ENCODE measurements around the gene SLC39A7.

The SLC39A7 gene

GRCh38 chr6:33200219-33201146 is at the start of gene SLC39A7, which contains the start of gene RXRB:
Gene SLC39A7, plus strand, starts transcription at chr6:33200867. Its CDS starts 379 bp downstream, at chr6:33201246.
Gene RXRB, minus strand, starts transcription at chr6:33200665. Its CDS starts 189 bp downstream, at chr6:33200476.
- peak; percentile 99 to 100 (median 100) for DNase-seq

GRCh38 chr6:33151050-33151449 is 49.6 kb upstream of the SLC39A7 start:
- DNase-seq: no peak

- no peak for DNase-seq
These were observed 46.3 kb upstream of the SLC39A7 start for GRCh38 chr6:33154349-33154748.

- DNase-seq: no peak
These were observed 44.1 kb upstream of the SLC39A7 start for GRCh38 chr6:33156561-33156960.

- DNase-seq: no peak
These were observed 43.7 kb upstream of the SLC39A7 start for GRCh38 chr6:33156964-33157363.

GRCh38 chr6:33160096-33160495 is 40.6 kb upstream of the SLC39A7 start:
- no peak for DNase-seq

- DNase-seq: peak; percentile 49 to 78 (median 55)
These were observed 39.8 kb upstream of the SLC39A7 start for GRCh38 chr6:33160728-33161344.

- peak; percentile 88 to 94 (median 93) for DNase-seq
These were observed 39.0 kb upstream of the SLC39A7 start for GRCh38 chr6:33161354-33162331.

- no peak for DNase-seq
These were observed 37.1 kb upstream of the SLC39A7 start for GRCh38 chr6:33163540-33163939.

- DNase-seq: no peak
These were observed 36.5 kb upstream of the SLC39A7 start for GRCh38 chr6:33164176-33164575.

- DNase-seq: no peak
These were observed 35.8 kb upstream of the SLC39A7 start for GRCh38 chr6:33164665-33165373.

GRCh38 chr6:33165581-33166258 is 34.9 kb upstream of the SLC39A7 start:
- DNase-seq: no peak

- DNase-seq: no peak
These were observed 34.3 kb upstream of the SLC39A7 start for GRCh38 chr6:33166363-33166762.

- no peak for DNase-seq
These were observed 33.9 kb upstream of the SLC39A7 start for GRCh38 chr6:33166811-33167210.

GRCh38 chr6:33167374-33168283 is 33.0 kb upstream of the SLC39A7 start:
- no peak for DNase-seq

GRCh38 chr6:33168284-33168601 is 32.4 kb upstream of the SLC39A7 start:
- DNase-seq: no peak

GRCh38 chr6:33168639-33169038 is 32.0 kb upstream of the SLC39A7 start:
- no peak for DNase-seq

- peak in 2 of 3 donors; percentile 47 to 53 for DNase-seq
These were observed 31.1 kb upstream of the SLC39A7 start for GRCh38 chr6:33169291-33170175.
